WTC11 (cell line): ENCODE measurements around the gene ERF.

ENCODE experiments used
- ATF6 ChIP-seq: sonication (generic); formaldehyde crosslinking; IDR thresholded peaks from 2 replicates; pipeline ENCODE4 v1.8.1; 2023; ENCODE audit warnings: mild to moderate bottlenecking, missing genetic modification reagents
- FOXP1 ChIP-seq: sonication (generic); formaldehyde crosslinking; IDR thresholded peaks from 2 replicates; pipeline ENCODE4 v1.8.0; 2022; ENCODE audit warnings: missing genetic modification reagents, mild to moderate bottlenecking, moderate library complexity, borderline replicate concordance
- NFE2L1 ChIP-seq: sonication (generic); formaldehyde crosslinking; IDR thresholded peaks from 2 replicates; pipeline ENCODE4 v1.8.1; 2023; ENCODE audit warnings: missing genetic modification reagents
- TEAD4 ChIP-seq: sonication (generic); formaldehyde crosslinking; IDR thresholded peaks from 2 replicates; pipeline ENCODE4 v1.8.0; 2022; ENCODE audit warnings: mild to moderate bottlenecking, missing genetic modification reagents
- ZNF138 ChIP-seq: sonication (generic); formaldehyde crosslinking; conservative IDR thresholded peaks from 2 replicates; pipeline ENCODE4 v1.8.1; 2022; ENCODE audit warnings: mild to moderate bottlenecking, moderate library complexity, missing genetic modification reagents
- TF ChIP-seq, protein P1 (sequence below): fragments of 200-600 bp; IDR thresholded peaks from 2 replicates; pipeline ENCODE4 v1.8.0; 2022; ENCODE audit warnings: antibody characterized with exemption
- TF ChIP-seq, protein P2 (sequence below): sonication (generic); formaldehyde crosslinking; IDR thresholded peaks from 2 replicates; pipeline ENCODE4 v1.8.0; 2022; ENCODE audit warnings: mild to moderate bottlenecking, missing genetic modification reagents
- TF ChIP-seq, protein P3 (sequence below): sonication (generic); formaldehyde crosslinking; IDR thresholded peaks from 2 replicates; pipeline ENCODE4 v1.8.1; 2023; ENCODE audit warnings: mild to moderate bottlenecking, missing genetic modification reagents, moderate library complexity
- TF ChIP-seq, protein P4 (sequence below): sonication (generic); formaldehyde crosslinking; IDR thresholded peaks from 2 replicates; pipeline ENCODE4 v1.8.0; 2022; ENCODE audit warnings: mild to moderate bottlenecking, missing genetic modification reagents

DNA sequence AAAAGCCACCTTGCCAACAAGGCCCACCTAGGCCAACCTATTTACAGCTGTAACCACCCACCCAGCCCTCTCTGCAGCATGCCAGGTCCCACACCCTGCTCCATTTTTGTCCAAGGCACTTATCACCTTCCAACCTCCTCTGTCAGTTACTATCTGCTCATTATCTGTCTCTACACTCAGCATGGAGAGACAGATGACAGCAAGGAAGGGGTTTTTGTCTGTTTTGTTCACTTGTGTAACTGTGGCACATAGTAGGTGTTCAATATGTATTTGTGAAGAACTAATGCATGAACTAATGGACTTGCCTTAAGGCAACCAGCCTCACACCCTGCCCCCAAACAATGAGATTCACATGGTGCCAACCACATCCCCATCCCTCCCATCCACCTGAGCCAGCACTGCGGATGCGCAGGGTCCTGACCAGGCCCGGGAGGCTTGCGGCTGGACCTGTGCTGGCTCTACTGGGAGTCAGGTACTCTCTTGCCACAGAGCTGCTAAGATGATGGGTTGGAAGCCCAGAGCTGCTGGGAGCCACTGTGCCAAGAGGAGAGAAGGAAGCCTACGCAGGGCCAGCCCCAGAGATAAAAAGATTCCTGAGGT, 54.7 kb downstream of the ERF start:
- TF ChIP-seq TEAD4 (no peak), ATF6 (CRISPR knock-in tag) (no peak), NFE2L1 (CRISPR knock-in tag) (no peak), FOXP1 (CRISPR knock-in tag) (no peak), ZNF138 (CRISPR knock-in tag) (no peak)
- TF ChIP-seq, protein P1, sequence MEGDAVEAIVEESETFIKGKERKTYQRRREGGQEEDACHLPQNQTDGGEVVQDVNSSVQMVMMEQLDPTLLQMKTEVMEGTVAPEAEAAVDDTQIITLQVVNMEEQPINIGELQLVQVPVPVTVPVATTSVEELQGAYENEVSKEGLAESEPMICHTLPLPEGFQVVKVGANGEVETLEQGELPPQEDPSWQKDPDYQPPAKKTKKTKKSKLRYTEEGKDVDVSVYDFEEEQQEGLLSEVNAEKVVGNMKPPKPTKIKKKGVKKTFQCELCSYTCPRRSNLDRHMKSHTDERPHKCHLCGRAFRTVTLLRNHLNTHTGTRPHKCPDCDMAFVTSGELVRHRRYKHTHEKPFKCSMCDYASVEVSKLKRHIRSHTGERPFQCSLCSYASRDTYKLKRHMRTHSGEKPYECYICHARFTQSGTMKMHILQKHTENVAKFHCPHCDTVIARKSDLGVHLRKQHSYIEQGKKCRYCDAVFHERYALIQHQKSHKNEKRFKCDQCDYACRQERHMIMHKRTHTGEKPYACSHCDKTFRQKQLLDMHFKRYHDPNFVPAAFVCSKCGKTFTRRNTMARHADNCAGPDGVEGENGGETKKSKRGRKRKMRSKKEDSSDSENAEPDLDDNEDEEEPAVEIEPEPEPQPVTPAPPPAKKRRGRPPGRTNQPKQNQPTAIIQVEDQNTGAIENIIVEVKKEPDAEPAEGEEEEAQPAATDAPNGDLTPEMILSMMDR, result no peak
- TF ChIP-seq, protein P2, sequence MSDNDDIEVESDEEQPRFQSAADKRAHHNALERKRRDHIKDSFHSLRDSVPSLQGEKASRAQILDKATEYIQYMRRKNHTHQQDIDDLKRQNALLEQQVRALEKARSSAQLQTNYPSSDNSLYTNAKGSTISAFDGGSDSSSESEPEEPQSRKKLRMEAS (CRISPR knock-in tag), result no peak
- TF ChIP-seq, protein P3, sequence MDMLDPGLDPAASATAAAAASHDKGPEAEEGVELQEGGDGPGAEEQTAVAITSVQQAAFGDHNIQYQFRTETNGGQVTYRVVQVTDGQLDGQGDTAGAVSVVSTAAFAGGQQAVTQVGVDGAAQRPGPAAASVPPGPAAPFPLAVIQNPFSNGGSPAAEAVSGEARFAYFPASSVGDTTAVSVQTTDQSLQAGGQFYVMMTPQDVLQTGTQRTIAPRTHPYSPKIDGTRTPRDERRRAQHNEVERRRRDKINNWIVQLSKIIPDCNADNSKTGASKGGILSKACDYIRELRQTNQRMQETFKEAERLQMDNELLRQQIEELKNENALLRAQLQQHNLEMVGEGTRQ (CRISPR knock-in tag), result no peak
- TF ChIP-seq, protein P4, sequence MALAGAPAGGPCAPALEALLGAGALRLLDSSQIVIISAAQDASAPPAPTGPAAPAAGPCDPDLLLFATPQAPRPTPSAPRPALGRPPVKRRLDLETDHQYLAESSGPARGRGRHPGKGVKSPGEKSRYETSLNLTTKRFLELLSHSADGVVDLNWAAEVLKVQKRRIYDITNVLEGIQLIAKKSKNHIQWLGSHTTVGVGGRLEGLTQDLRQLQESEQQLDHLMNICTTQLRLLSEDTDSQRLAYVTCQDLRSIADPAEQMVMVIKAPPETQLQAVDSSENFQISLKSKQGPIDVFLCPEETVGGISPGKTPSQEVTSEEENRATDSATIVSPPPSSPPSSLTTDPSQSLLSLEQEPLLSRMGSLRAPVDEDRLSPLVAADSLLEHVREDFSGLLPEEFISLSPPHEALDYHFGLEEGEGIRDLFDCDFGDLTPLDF (CRISPR knock-in tag), result no peak
